Astrocyte of the hippocampus (primary cell): Measurements from ENCODE around the gene CCDC63.

Experiments
- DNase-seq: peaks from one replicate; pipeline ENCODE4 v3.0.0; 2011; ENCODE audit warnings: low read depth, low spot score

The CCDC63 gene

DNA sequence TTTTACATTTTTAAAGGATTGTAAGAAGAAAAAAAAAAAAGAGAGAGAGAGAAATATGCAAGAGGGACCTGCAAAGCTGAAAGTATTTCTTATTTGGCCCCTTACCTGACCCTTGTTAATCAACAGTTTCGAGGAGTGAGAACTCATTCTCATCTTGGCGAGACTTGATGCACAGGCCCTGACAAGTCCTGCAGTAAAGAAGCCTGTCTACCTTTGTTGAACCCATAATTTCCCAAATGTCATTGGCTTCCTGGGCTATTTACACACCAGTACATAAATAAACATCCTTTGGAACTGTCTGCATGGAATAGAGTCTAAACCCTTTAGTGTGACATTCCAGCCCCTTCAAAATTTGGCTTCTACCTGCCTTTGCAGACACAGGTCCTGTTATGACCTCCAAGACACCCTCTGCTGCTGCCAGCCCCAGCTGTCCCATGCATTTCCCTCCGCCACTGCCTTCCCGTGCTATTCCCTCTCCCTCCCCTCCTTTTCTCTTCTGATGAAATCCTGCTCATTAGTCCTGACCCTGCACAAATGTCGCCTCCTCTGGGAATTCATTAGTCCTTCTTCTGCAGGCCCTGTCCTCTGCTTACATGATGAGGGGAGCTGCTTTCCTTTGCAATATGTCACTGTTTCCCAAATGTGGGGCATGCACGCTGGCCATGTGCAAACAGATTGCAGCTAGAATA, 38.5 kb downstream of the CCDC63 start:
- no peak for DNase-seq

DNA sequence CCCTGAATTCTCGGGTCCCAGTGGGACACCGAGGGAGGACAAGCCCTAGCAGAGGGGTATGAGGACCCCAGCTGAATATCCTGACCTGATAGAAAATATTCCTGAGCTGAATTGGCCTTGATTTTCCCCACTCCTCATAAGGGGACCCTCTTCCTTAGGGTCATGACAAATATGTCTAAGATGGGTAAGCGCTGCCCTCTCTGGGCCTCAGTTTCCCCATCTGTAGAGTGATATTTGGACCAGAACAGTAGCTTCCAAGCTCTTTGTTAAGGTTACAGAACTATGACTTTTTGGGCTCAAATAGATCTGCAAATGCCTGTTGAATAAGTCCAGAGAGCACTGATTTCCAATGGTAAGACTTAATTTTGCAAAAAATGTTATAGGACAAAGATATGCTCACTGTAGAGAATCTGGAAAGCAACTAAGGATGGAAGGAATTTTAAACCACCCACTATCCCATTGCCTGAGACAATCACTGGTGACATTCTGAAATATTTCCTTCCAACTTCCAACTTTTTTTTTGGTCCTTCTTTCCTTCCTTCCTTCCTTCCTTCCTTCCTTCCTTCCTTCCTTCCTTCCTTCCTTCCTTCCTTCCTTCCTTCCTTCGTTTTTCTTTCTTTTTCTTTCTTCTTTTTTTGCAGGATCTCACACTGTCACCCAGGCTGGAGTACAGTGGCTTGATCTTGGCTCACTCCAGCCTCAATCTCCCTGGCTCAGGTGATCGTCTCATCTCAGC, 41.6 kb downstream of the CCDC63 start:
- no peak for DNase-seq

DNA sequence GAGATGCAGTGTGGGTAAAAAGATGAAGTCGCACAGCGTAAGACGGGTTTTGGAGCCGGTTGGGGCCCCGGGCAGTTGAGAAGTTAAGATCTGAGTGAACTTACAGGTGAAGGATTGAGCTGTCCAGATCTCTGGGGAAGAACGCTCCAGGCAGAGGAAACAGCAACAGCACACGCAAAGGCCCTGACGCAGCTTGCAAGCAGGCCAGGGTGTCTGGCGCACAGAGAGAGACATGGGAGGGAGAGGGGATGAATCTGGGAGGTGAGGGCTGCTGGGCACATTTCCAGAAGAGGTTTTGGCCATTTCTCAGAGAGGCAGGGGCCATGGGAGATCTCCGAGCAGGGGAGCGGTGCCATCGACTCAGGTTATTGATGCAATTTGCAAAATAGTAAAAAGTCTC, 42.6 kb downstream of the CCDC63 start:
- no peak for DNase-seq

DNA sequence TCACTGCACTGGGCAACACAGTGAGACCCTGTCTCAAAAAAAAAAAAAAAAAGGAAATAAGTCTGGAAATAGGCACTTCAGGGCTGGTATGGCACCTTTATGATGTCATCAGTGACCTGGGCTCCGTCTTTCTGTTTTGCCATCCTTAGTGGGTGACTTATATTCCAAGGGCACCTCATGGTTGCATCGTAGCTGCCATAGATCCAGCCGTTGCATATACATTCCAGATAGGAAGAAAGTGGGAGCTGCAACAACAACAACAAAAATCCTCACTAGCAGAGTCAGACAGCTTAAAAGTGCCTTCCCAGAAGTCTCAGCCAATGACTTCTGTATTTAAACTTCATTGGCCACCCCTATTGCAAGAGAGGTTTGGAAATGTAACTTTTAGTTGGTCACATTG, 47.2 kb downstream of the CCDC63 start:
- no peak for DNase-seq

DNA sequence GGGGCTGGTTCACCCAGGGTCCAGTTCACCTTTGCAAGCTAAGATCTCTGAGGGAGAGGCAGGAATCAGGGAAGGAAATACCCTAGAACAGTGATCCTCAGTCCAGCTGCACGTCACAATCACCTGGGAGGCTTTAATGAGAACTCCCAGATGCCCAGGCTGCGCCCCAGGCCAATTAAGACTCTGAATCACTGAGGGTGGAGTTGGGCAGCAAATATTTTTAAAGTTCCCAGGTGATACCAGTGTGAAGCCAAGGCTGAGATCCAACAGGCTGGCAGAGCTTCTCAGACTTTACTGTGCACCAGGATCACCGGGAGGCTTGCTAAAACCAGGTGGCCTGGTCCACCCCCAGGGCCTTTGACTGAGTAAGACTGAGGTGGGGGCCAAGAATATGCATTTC, 49.8 kb downstream of the CCDC63 start:
- DNase-seq = no peak

DNA sequence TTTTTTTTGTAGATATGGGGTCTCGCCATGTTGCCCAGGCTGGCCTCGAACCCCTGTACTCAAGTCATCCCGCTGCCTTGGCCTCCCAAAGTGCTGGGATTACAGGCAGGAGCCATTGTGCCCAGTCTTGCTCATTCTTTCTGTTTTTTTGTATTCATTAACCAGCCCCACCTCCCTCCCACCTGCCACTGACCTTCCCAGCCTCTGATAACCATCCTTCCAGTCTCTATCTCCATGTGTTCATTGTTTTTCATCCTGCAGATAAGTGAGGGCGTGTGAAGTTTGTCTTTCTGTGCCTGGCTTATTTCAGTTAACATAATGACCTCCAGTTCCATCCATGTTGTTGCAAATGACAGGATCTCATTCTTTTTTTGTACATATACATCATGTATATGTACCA, 54.6 kb downstream of the CCDC63 start:
- no peak for DNase-seq

DNA sequence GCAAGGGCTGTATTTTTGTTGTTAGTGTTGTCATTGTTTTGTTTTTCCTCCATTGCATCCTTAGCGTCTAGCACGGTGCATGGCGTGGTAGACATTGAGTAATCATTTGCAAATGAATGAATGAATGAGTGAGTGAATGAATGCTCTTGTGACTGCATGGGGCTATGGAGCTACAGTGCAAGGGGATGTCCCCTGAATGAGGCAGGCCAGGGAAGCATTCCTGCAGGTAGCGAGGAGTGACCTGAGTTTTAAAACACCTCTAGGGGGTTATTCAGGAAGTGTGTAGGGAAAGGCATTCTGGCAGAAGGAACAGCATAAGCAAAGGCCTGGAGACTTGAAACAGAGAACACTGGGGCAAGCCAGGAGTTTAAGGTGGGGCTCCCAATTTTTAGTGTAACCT, 56.7 kb downstream of the CCDC63 start:
- DNase-seq = no peak

DNA sequence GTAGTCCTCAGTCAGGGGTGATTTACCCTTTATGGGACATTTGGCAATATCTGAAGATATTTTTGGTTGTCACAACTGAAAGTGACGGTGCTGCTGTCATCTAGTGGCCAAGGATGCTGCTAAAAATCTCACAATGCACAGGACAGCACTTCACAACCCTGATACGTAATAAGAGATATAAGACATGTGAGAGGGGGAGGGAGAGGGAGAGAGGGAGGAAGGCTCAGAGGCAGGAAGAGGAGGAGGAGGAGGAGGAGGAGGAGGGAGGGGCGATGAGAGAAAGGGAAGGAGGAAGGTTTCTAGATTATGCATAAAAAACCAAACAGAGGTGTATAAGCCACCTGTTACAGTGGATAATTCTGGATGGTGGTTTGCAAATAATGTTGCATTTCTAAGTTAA, 59.3 kb downstream of the CCDC63 start:
- no peak for DNase-seq

DNA sequence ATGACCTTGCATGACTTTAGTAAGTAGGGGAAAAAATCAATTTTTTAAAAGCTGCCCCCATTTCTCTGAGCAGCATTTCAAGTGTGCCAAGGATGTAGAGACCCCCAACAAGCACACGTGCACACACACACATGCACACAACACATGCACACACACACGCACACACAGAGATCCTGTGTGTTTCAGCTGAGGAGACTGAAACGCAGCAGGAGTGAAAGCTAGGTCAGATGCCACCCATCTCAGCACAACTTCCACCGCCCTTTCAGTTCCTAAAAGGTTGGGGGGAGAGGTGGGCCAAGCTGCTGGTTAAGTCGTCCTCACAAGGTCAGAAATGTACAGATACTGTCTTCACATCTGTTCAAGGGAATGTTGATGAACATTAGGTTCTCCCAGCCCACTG, 59.7 kb downstream of the CCDC63 start:
- no peak for DNase-seq

DNA sequence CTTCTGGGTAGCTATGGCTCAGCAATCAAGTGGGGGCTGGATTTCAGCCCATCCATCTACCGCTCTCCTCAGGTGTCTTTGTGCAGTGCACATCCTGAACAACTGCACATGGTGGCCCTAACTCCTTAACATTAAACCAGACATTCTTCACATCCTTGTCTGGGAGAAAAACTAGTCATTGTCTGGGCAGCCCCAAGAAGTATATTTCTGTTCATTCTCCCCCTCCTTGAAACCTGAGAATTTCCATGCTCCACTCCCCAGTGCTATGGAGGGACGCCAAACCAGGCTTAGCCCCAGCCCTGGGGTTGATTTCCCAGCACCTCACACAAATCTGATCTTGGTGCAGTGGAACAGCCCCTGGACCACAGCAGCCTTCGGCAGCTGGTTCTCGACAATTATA, 60.2 kb downstream of the CCDC63 start:
- DNase-seq = peak; percentile 78

DNA sequence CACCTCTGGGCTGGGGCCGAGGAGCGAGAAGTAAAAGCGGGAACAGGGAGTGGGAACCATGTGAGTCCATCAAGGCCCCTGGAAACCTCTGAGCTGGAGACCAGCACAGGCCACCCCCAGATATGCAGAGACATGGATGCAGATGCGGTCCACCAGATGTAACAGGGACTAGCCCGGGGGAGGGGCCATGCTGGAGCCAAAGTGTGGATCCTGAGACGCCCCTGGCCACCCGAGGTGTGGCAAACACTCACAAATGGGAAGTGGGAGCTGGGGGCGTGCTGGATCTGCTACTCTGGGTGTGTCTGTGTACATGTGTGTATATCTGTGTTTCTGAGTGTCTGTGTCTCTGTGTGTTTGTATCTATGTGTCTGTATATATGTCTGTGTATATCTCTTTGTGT, 60.8 kb downstream of the CCDC63 start:
- no peak for DNase-seq

DNA sequence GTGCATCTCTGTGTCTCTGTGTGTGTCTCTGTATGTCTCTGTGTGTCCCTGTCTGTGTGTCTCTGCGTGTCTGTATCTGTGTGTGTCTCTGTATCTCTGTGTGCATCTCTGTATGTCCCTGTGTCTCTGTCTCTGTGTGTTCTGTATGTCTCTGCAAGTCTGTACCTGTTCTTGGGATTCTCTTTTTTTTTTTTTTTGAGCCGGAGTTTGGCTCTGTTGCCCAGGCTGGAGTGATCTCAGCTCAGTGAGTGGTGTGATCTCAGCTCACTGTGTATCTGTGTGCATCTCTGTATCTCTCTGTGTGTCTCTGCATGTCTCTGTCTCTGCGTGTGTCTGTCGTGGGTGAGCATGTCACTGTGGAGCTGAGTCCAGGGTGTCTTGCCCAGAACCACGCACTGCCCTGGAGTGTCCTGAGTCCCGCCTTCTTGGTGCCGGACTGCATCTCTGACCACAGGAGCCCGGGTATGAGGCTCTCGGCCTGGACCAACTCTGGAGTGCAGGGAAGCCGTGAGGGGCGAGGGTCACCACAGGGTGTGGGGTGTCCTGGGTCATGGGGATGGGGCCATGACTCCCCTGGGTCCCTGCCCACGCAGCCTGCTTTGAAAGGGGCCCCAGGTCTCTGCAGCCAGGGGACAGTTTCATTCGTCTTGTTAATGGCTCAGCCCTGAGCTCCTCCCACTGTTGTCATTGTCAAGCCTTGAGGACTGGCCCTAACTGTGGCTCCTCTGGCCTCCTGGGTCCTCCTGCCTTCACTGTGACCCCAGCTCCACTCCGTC, 61.8 kb downstream of the CCDC63 start:
- DNase-seq = no peak

DNA sequence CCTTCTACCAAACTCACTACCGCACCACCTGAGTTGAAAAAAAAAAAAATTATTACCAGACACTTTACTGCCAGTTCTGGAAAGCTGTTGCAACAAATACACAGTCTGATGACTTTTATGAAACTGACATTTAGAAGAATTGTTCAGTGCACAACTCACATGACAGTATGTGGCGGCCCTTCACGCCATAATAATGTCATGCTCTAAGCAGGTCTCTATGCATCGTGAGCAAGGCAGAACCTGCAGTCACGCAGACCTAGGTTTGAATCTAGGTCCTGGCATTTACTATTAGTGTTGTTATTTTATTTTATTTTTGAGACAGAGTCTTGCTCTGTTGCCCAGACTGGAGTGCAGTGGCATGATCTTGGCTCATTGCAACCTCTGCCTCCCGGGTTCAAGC, 65.5 kb downstream of the CCDC63 start:
- DNase-seq = no peak

DNA sequence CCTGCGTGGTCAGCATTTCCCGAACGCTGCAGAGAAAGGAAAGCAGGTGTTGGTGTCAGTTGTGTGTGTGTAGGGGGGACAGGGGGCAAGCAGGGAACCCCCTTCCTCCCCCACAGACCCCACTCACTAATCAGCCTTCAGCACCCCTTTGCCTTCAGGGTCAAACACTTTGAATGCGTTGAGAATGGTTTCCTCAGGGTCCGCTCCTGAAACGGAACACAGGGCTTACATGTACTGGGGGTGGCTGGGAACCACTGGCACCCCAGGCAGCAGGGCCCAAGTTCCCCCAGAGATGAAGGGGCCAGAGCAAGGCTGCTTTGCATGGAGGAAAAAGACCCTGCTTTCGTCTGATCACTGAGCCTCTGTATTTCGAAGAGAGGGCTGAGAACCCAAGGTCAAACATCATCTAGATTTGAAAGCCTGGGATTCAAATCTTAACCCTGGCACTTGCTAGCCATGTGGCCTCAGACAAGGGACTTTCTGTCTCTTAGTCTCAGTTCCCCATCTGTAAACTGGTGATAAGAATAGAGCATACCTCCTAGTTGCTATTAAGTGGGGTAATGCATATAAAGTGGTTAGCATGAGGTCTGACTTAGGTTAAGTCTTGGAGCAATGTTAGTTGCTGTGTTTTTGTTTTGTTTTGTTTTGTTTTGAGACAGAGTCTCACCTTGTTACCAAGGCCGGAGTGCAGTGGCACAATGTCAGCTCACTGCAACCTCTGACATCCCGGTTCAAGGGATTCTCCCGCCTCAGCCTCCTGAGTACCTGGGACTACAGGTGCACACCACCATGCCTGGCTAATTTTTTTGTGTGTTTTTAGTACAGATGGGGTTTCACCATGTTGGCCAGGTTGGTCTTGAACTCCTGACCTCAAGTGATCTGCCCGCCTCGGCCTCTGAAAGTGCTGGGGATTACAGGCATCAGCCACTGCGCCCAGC, 66.6 kb downstream of the CCDC63 start:
- DNase-seq = no peak

DNA sequence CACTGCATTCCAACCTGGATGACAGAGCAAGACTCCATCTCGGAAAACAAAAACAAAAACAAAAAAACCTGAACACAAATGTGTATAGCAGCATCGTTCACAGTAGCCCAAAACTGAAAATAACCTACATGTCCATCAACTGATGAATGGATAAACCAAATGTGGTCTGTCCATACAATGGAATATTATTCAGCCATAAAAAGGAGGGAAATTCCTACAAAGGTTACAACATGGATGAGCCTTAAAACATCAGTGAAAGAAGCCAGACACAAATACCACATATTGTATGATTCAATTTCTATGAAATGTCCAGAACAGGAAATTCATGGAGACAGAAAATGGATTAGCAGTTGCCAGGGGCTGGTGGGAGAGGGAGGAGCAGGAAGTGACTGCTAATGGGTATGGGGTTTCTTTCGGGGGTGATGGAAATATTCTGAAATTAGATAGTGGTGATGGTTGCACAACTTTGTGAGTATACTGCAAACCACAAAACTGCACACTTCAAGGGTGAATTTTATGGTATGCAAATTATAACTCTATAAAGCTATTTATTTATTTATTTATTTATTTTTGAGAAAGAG, 69.6 kb downstream of the CCDC63 start:
- DNase-seq = no peak

DNA sequence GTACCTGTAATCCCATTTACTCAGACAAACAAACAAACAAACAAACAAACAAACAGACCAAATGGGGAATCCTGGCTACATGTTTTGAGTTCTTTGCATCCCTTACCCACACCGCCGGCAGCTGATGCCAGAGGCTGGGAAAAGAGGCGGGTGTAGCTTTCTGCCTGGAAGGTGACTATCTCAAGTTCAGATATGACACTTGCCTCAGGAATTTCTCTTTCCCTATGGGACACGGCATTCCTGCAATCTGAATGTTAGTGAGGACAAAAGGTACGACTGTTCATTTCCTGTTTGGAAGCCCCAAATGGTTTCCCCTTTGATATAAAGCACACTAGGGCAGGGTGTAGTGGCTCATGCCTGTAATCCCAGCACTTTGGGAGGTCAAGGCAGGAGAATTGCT, 70.7 kb downstream of the CCDC63 start:
- DNase-seq = peak; percentile 89

DNA sequence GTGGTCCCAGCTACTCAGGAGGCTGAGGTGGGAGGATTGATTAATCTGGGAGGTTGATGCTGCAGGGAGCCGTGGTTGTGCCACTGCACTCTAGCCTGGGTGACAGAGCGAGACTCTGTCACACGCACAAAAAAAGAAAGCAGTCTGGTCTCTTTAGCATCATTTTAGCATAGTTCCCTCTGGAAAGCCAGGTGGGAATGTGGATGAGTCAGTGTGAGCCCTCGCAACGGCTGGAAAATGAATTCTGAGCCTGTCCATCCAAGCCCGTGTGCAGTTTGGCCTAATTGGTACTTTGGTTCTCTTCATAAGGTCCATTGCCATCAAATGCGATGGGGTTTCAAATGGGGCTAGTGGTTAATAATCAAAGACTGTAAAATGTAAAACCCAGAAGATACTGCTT, 71.2 kb downstream of the CCDC63 start:
- peak; percentile 52 for DNase-seq

DNA sequence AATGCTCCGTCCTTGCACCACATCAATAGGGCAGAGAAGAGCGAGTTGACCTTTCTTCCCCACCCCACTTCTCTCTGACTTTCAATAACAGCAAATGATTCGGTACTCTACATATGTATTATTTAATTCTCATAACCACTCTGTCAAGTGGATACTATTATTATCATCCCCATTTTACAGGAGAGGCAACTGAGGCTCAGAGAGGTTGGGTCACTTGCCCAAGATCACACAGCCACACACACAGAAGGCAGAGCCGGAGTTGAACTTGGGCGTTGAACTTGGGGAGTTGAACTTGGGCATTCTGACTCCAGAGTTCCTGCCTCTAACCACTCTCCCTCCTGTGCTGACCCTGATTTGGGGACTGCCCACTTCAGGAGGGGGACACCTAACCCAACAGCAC, 72.9 kb downstream of the CCDC63 start:
- no peak for DNase-seq

DNA sequence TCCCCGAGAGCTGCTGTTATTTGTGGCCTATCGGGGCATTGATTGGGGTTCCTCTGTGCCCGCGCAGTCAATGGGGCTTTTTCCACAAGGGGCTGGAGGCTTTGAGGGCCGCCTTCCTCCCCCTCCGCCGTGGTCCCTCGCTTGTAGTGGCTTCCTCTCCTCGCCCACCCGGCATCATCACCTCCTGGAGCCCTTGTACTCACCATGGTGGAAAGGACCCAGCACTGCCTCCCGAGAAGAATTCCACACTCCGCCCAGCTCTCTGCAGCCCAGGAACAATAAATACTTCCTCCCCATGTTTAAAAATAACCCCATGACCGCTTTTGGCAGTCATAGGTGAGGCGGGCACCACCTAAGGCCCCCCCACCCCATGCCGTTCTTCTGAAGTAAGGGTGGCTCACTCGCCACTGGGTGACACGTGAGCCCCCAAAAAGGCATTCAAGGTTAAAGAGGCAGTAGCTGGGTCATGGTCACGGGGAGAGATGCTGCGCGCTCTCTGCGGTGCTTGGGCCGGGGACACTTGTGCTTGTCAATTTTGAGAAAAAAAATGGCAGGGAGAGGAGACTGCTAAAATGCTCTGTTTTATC, 73.6 kb downstream of the CCDC63 start, which contains the start of gene MYL2:
MYL2 (minus strand) TSS at position 256 of the 587 bp plus-strand sequence; CDS start at position 206, 50 bp downstream.
- no peak for DNase-seq

DNA sequence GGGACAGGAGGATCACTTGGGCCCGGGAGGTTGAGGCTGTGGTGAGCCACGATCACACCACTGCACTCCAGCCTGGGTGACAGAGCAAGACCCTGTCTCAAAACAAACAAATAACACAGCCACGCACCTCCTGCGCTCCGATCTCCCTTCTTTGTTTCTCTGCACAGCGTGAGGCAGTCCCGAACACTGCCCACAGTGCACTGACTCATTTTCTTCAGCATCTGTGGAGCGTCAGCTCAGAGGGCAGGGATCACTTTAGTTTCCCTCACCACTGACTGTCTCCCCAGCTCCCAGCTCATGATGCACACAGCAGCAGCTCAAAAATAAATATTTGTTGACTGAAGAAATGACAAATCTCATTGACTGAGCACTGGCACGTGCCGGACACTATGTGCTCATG, 74.5 kb downstream of the CCDC63 start:
- peak; percentile 75 for DNase-seq

DNA sequence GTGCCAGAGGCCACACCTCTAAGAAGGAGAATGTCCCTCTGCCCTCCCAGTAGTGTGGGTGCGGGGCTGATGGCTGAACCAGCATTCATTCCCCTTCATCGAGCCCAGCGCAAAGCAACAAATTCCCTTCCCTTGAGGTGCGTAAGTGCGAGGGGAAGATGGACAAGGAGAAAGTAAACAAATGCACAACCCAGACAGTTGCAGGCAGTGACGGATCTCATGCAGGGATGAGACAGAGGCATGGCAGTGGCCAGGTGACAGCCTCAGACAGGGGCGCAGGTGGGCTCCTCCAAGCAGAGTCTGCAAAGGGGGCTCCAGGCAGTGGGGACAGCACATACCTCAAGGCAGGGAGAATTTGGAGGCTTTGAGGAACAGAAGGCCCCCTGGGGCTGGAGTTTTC, 75.9 kb downstream of the CCDC63 start:
- DNase-seq = no peak
